T-helper 1 cell treated with Interleukin-12 subunit alpha and Interleukin-12 subunit beta and Interleukin-4 antibody, amounts not matched to agents 30 μg/mL and 1 μg/mL, for 36 hours (primary cell): ENCODE results near the gene SAA4.
"Not testable (repeated sequence)": the region's sequence is repeated elsewhere in the genome, so short reads cannot be mapped to it uniquely, and the experiment has no call there.

Experiments
- H3K27ac Mint-ChIP-seq: one replicate; pipeline ENCODE4 v1.8.0; 2021; ENCODE audit warnings: mild to moderate bottlenecking, mixed read lengths
- H3K27me3 Mint-ChIP-seq: one replicate; pipeline ENCODE4 v1.8.0; 2021; ENCODE audit warnings: low read depth, mixed read lengths
- H3K36me3 Mint-ChIP-seq: one replicate; pipeline ENCODE4 v1.8.0; 2021; ENCODE audit warnings: low read depth, mixed read lengths
- H3K4me1 Mint-ChIP-seq: one replicate; pipeline ENCODE4 v1.8.0; 2021; ENCODE audit warnings: low read depth, mixed read lengths
- H3K4me3 Mint-ChIP-seq: one replicate; pipeline ENCODE4 v1.8.0; 2021; ENCODE audit warnings: mild to moderate bottlenecking, moderate library complexity, mixed read lengths
- H3K9me3 Mint-ChIP-seq: one replicate; pipeline ENCODE4 v1.8.0; 2021; ENCODE audit warnings: mixed read lengths

Gene SAA4

GRCh38 chr11:18261721-18262120 is 25.1 kb upstream of the SAA4 start:
- peaks cover 7% of the 10 kb centered on the region for H3K4me1 Mint-ChIP-seq
- H3K4me3 Mint-ChIP-seq: no peak overlapping the region
- no peaks in the 10 kb centered on the region for H3K36me3 Mint-ChIP-seq
- H3K27me3 Mint-ChIP-seq: peaks cover 14% of the 10 kb centered on the region
- H3K9me3 Mint-ChIP-seq: no peaks in the 10 kb centered on the region
- H3K27ac Mint-ChIP-seq: no peak overlapping the region

GRCh38 chr11:18259259-18259658 is 22.7 kb upstream of the SAA4 start:
- Mint-ChIP-seq H3K27ac (no peak overlapping the region), H3K4me3 (no peak overlapping the region), H3K9me3 (no peaks in the 10 kb centered on the region), H3K36me3 (no peaks in the 10 kb centered on the region), H3K27me3 (peaks cover 30% of the 10 kb centered on the region), H3K4me1 (peaks cover 10% of the 10 kb centered on the region)

GRCh38 chr11:18254781-18255361 is 18.3 kb upstream of the SAA4 start:
- Mint-ChIP-seq H3K4me1 (peaks cover 7% of the 10 kb centered on the region), H3K27me3 (peaks cover 31% of the 10 kb centered on the region), H3K4me3 (no peak overlapping the region), H3K9me3 (no peaks in the 10 kb centered on the region), H3K27ac (no peak overlapping the region), H3K36me3 (no peaks in the 10 kb centered on the region)

- Mint-ChIP-seq H3K27ac (no peak overlapping the region), H3K9me3 (no peaks in the 10 kb centered on the region), H3K27me3 (peaks cover 24% of the 10 kb centered on the region), H3K4me3 (no peak overlapping the region), H3K4me1 (peaks cover 7% of the 10 kb centered on the region), H3K36me3 (no peaks in the 10 kb centered on the region)
Observed at GRCh38 chr11:18253778-18254338, 17.3 kb upstream of the SAA4 start.

- Mint-ChIP-seq H3K4me3 (no peak overlapping the region), H3K4me1 (peaks cover 12% of the 10 kb centered on the region), H3K27me3 (peaks cover 23% of the 10 kb centered on the region), H3K27ac (no peak overlapping the region), H3K9me3 (no peaks in the 10 kb centered on the region), H3K36me3 (no peaks in the 10 kb centered on the region)
Observed at GRCh38 chr11:18253233-18253632, 16.6 kb upstream of the SAA4 start.

- no peaks in the 10 kb centered on the region for H3K9me3 Mint-ChIP-seq
- H3K27me3 Mint-ChIP-seq: peaks cover 4% of the 10 kb centered on the region
- no peak within 1 kb of the TSS for H3K4me3 Mint-ChIP-seq
- H3K36me3 Mint-ChIP-seq: no peaks in the 10 kb centered on the region
- H3K4me1 Mint-ChIP-seq: peaks cover 32% of the 10 kb centered on the region
- H3K27ac Mint-ChIP-seq: no peak within 1 kb of the TSS
Observed at GRCh38 chr11:18248561-18248960, 12.0 kb upstream of the SAA4 start, which contains the start of gene SAA2. Gene SAA2 (minus strand): TSS chr11:18248668. CDS start chr11:18248011, 657 bp downstream.

GRCh38 chr11:18247191-18247581 is 10.6 kb upstream of the SAA4 start:
- H3K36me3 Mint-ChIP-seq, H3K9me3 Mint-ChIP-seq: not testable (repeated sequence)
- Mint-ChIP-seq H3K4me3 (peak overlapping the region; percentile 18), H3K27me3 (peaks cover 14% of the 10 kb centered on the region), H3K27ac (peak overlapping the region; percentile 75), H3K4me1 (peaks cover 32% of the 10 kb centered on the region)

GRCh38 chr11:18246379-18247190 is 10.0 kb upstream of the SAA4 start:
- Mint-ChIP-seq H3K4me3 (peak overlapping the region; percentile 71), H3K27ac (peak overlapping the region; percentile 89), H3K27me3 (peaks cover 17% of the 10 kb centered on the region), H3K4me1 (peaks cover 32% of the 10 kb centered on the region)
- H3K9me3 Mint-ChIP-seq, H3K36me3 Mint-ChIP-seq: not testable (repeated sequence)

GRCh38 chr11:18245396-18245795 is 8.8 kb upstream of the SAA4 start:
- Mint-ChIP-seq H3K27ac (no peak overlapping the region), H3K36me3 (no peaks in the 10 kb centered on the region), H3K27me3 (peaks cover 29% of the 10 kb centered on the region), H3K4me3 (no peak overlapping the region), H3K4me1 (peaks cover 32% of the 10 kb centered on the region), H3K9me3 (no peaks in the 10 kb centered on the region)

GRCh38 chr11:18243783-18244362 is 7.3 kb upstream of the SAA4 start:
- H3K4me1 Mint-ChIP-seq: peaks cover 32% of the 10 kb centered on the region
- H3K4me3 Mint-ChIP-seq: no peak overlapping the region
- H3K9me3 Mint-ChIP-seq: no peaks in the 10 kb centered on the region
- H3K27ac Mint-ChIP-seq: peak overlapping the region; percentile 53
- H3K36me3 Mint-ChIP-seq: no peaks in the 10 kb centered on the region
- peaks cover 42% of the 10 kb centered on the region for H3K27me3 Mint-ChIP-seq

GRCh38 chr11:18239655-18240054 is 3.1 kb upstream of the SAA4 start:
- H3K27me3 Mint-ChIP-seq: peaks cover 81% of the 10 kb centered on the region
- no peaks in the 10 kb centered on the region for H3K36me3 Mint-ChIP-seq
- H3K4me3 Mint-ChIP-seq: no peak overlapping the region
- no peak overlapping the region for H3K27ac Mint-ChIP-seq
- H3K4me1 Mint-ChIP-seq: peaks cover 10% of the 10 kb centered on the region
- H3K9me3 Mint-ChIP-seq: no peaks in the 10 kb centered on the region

GRCh38 chr11:18235394-18236334 is 938 bp downstream of the SAA4 start:
- no peak overlapping the region for H3K27ac Mint-ChIP-seq
- H3K9me3 Mint-ChIP-seq: no peaks in the 10 kb centered on the region
- H3K4me3 Mint-ChIP-seq: no peak overlapping the region
- no peaks in the 10 kb centered on the region for H3K36me3 Mint-ChIP-seq
- H3K27me3 Mint-ChIP-seq: peaks cover 74% of the 10 kb centered on the region
- no peaks in the 10 kb centered on the region for H3K4me1 Mint-ChIP-seq

GRCh38 chr11:18233912-18234311 is 2.7 kb downstream of the SAA4 start:
- Mint-ChIP-seq H3K4me1 (no peaks in the 10 kb centered on the region), H3K4me3 (no peak overlapping the region), H3K9me3 (no peaks in the 10 kb centered on the region), H3K27me3 (peaks cover 59% of the 10 kb centered on the region), H3K36me3 (no peaks in the 10 kb centered on the region), H3K27ac (no peak overlapping the region)

- H3K9me3 Mint-ChIP-seq: no peaks in the 10 kb centered on the region
Observed at GRCh38 chr11:18230859-18231258, 5.7 kb downstream of the SAA4 start.

More at GRCh38 chr11:18230859-18231258, 5.7 kb downstream of the SAA4 start:
- Mint-ChIP-seq H3K27ac (no peak overlapping the region), H3K36me3 (no peaks in the 10 kb centered on the region), H3K4me3 (no peak overlapping the region), H3K27me3 (peaks cover 29% of the 10 kb centered on the region), H3K4me1 (no peaks in the 10 kb centered on the region)
